Ishikawa (cell line): Measurements from ENCODE around the gene PIEZO2.

ENCODE experiments used
- CEBPB ChIP-seq: IDR thresholded peaks from 2 replicates; pipeline ENCODE4 v1.6.1; 2012
- CREB1 ChIP-seq: IDR thresholded peaks from 2 replicates; pipeline ENCODE4 v1.6.1; 2012; ENCODE audit warnings: low read depth
- EGR1 ChIP-seq: IDR thresholded peaks from 2 replicates; pipeline ENCODE4 v1.6.1; 2012
- EP300 ChIP-seq: IDR thresholded peaks from 2 replicates; pipeline ENCODE4 v1.6.1; 2012; ENCODE audit warnings: borderline replicate concordance
- FOXM1 ChIP-seq: IDR thresholded peaks from 2 replicates; pipeline ENCODE4 v1.6.1; 2012; ENCODE audit warnings: low read depth, borderline replicate concordance
- MAX ChIP-seq: IDR thresholded peaks from 2 replicates; pipeline ENCODE4 v1.6.1; 2012
- NFIC ChIP-seq: IDR thresholded peaks from 2 replicates; pipeline ENCODE4 v1.6.1; 2012
- RAD21 ChIP-seq: IDR thresholded peaks from 2 replicates; pipeline ENCODE4 v1.6.1; 2012; ENCODE audit warnings: low read depth
- TAF1 ChIP-seq: IDR thresholded peaks from 2 replicates; pipeline ENCODE4 v1.6.1; 2012; ENCODE audit warnings: low read depth, mild to moderate bottlenecking
- TCF12 ChIP-seq: IDR thresholded peaks from 2 replicates; pipeline ENCODE4 v1.6.1; 2012; ENCODE audit warnings: low read depth
- TEAD4 ChIP-seq: IDR thresholded peaks from 2 replicates; pipeline ENCODE4 v1.6.1; 2012
- USF1 ChIP-seq: IDR thresholded peaks from 2 replicates; pipeline ENCODE4 v1.6.1; 2012
- YY1 ChIP-seq: IDR thresholded peaks from 2 replicates; pipeline ENCODE4 v1.6.1; 2012; ENCODE audit warnings: low read depth
- ZBTB7A ChIP-seq: IDR thresholded peaks from 2 replicates; pipeline ENCODE4 v1.6.1; 2012; ENCODE audit warnings: low read depth
- TF ChIP-seq, protein P1 (sequence below): IDR thresholded peaks from 2 replicates; pipeline ENCODE4 v1.6.1; 2012; ENCODE audit warnings: low read depth, mild to moderate bottlenecking

Gene PIEZO2

GRCh38 chr18:10687161-10687925 is 462.0 kb downstream of the PIEZO2 start:
- TF ChIP-seq YY1: no peak
- no peak for TF ChIP-seq USF1
- no peak for TF ChIP-seq MAX
- no peak for TF ChIP-seq ZBTB7A
- TF ChIP-seq EGR1: no peak
- no peak for TF ChIP-seq CREB1

GRCh38 chr18:10686308-10686707 is 463.1 kb downstream of the PIEZO2 start:
- TF ChIP-seq USF1 (no peak), YY1 (no peak), FOXM1 (no peak), TEAD4 (no peak), NFIC (no peak), EGR1 (no peak), TAF1 (no peak), TCF12 (no peak), RAD21 (no peak), CEBPB (no peak), MAX (no peak), CREB1 (no peak), ZBTB7A (no peak), EP300 (no peak)
- TF ChIP-seq, protein P1, sequence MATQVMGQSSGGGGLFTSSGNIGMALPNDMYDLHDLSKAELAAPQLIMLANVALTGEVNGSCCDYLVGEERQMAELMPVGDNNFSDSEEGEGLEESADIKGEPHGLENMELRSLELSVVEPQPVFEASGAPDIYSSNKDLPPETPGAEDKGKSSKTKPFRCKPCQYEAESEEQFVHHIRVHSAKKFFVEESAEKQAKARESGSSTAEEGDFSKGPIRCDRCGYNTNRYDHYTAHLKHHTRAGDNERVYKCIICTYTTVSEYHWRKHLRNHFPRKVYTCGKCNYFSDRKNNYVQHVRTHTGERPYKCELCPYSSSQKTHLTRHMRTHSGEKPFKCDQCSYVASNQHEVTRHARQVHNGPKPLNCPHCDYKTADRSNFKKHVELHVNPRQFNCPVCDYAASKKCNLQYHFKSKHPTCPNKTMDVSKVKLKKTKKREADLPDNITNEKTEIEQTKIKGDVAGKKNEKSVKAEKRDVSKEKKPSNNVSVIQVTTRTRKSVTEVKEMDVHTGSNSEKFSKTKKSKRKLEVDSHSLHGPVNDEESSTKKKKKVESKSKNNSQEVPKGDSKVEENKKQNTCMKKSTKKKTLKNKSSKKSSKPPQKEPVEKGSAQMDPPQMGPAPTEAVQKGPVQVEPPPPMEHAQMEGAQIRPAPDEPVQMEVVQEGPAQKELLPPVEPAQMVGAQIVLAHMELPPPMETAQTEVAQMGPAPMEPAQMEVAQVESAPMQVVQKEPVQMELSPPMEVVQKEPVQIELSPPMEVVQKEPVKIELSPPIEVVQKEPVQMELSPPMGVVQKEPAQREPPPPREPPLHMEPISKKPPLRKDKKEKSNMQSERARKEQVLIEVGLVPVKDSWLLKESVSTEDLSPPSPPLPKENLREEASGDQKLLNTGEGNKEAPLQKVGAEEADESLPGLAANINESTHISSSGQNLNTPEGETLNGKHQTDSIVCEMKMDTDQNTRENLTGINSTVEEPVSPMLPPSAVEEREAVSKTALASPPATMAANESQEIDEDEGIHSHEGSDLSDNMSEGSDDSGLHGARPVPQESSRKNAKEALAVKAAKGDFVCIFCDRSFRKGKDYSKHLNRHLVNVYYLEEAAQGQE: no peak

- TF ChIP-seq YY1: no peak
- TF ChIP-seq CEBPB: no peak
- TF ChIP-seq NFIC: no peak
- no peak for TF ChIP-seq USF1
- TF ChIP-seq, protein P1: no peak
- no peak for TF ChIP-seq FOXM1
- no peak for TF ChIP-seq TEAD4
- TF ChIP-seq EGR1: no peak
- no peak for TF ChIP-seq MAX
These were observed 463.9 kb downstream of the PIEZO2 start for GRCh38 chr18:10685484-10685883.

DNA sequence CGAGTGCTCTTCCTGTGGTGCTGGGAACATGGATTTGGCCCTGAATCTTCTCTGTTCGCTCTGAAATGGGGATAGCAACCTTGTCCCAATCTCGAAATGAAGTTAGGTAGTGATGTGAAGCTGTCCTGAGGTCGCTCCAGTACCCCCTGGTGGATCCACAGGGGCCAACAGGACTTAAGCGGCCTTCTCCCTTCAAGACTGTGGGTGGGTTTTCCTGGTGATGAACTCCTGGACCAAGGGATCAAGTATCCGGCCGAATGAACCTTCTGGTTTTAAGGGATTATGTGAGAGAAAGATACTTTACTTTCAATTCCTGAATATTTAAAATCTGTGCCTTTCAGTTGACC is 467.0 kb downstream of the PIEZO2 start:
- no peak for TF ChIP-seq EGR1
- TF ChIP-seq TEAD4: no peak
- no peak for TF ChIP-seq CREB1
- TF ChIP-seq CEBPB: no peak
- TF ChIP-seq EP300: no peak

DNA sequence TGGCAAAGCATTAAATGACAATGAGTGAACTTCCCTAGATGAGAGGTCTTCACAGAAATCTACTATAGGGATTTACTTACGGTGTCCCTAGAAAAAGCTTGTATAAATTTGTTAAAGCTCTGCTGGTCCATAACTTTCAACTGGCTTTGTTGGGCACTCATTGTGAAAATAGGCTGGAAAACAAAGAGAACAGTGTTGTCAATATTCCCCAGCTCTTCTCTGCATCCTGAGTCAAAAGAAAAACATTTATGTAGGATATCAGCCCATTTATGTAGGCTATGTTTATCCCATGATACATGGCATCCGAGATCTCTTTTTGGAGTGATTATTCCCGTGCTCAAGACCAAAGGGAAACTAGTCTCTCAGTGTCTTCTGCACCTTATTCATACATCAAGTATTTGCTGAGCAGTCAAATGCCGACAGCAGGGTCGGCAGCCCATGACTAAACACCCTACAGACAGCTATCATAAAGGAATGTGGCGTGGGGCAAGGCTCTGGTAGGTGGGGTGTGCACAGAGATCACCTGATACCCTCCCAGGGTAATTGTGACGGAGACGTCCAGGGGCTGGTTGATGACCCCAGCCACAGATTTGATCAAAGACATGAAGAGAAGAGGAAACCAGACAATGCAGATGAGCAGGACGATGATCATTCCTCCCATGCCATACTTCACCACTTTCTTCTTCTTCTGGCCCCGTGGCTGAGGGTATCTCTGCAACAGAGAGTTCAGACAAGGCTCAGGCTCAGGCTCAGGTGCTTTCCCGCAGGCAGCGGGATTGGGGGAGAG is 467.6 kb downstream of the PIEZO2 start:
- no peak for TF ChIP-seq EGR1
- no peak for TF ChIP-seq MAX
- no peak for TF ChIP-seq TCF12
- no peak for TF ChIP-seq NFIC
- no peak for TF ChIP-seq RAD21
- TF ChIP-seq TAF1: no peak
- TF ChIP-seq CEBPB: no peak
- TF ChIP-seq TEAD4: no peak
- no peak for TF ChIP-seq CREB1
- TF ChIP-seq FOXM1: no peak
- TF ChIP-seq USF1: no peak
- TF ChIP-seq EP300: no peak
- TF ChIP-seq ZBTB7A: no peak
- no peak for TF ChIP-seq YY1
- TF ChIP-seq, protein P1: no peak
